ENCODE data around the gene ZBTB5.

Gene ZBTB5

GRCh38 chr9:37442556-37442955, 22.7 kb downstream of the ZBTB5 start:
- no peak overlapping the region for H3K4me3 ChIP-seq (ENCODE audit: low read depth in 1 of 2, low read length in 2 of 2)
- H3K9ac ChIP-seq (ENCODE audit: low read depth, low read length), result no peak overlapping the region
- no peaks in the 10 kb centered on the region for H3K4me1 ChIP-seq (ENCODE audit: insufficient read depth, low read length)
- no peak overlapping the region for H2AFZ ChIP-seq (ENCODE audit: low read depth, low read length)
- no peaks in the 10 kb centered on the region for H3K9me3 ChIP-seq (ENCODE audit: insufficient read depth, low read length, severe bottlenecking)
- no peak for ATAC-seq (ENCODE audit: insufficient read depth, low read depth)
- peaks cover 20% of the 10 kb centered on the region for H4K20me1 ChIP-seq (ENCODE audit: insufficient read depth, low read length)
- H3K36me3 ChIP-seq (ENCODE audit: insufficient read depth, low read length), result peaks cover 53% of the 10 kb centered on the region
- no peaks in the 10 kb centered on the region for H3K27me3 ChIP-seq (ENCODE audit: insufficient read depth, low read length, poor library complexity)
- DNase-seq, result no peak
- H3K27ac ChIP-seq (ENCODE audit: low read length), result no peak overlapping the region
- peaks cover 46% of the 10 kb centered on the region for H3K79me2 ChIP-seq (ENCODE audit: insufficient read depth, low read length)
- TF ChIP-seq EZH2 (IDR thresholded peaks at IDR 0.05; ENCODE audit: borderline replicate concordance, low read depth, low read length, severe bottlenecking) (no peak), CTCF (IDR thresholded peaks at IDR 0.05; ENCODE audit: borderline replicate concordance, extremely low read depth, low read length, poor library complexity, severe bottlenecking) (no peak)
- H3K4me2 ChIP-seq (ENCODE audit: insufficient read depth, low read length), result no peak overlapping the region

GRCh38 chr9:37441776-37442370, 23.4 kb downstream of the ZBTB5 start:
- Histone ChIP-seq H3K36me3 (ENCODE audit: insufficient read depth, low read length) (peaks cover 60% of the 10 kb centered on the region), H4K20me1 (ENCODE audit: insufficient read depth, low read length) (peaks cover 20% of the 10 kb centered on the region), H3K4me2 (ENCODE audit: insufficient read depth, low read length) (no peak overlapping the region), H3K4me3 (ENCODE audit: low read depth in 1 of 2, low read length in 2 of 2) (no peak overlapping the region), H3K27me3 (ENCODE audit: insufficient read depth, low read length, poor library complexity) (no peaks in the 10 kb centered on the region), H3K9me3 (ENCODE audit: insufficient read depth, low read length, severe bottlenecking) (no peaks in the 10 kb centered on the region), H2AFZ (ENCODE audit: low read depth, low read length) (no peak overlapping the region), H3K79me2 (ENCODE audit: insufficient read depth, low read length) (peaks cover 40% of the 10 kb centered on the region), H3K9ac (ENCODE audit: low read depth, low read length) (no peak overlapping the region), H3K4me1 (ENCODE audit: insufficient read depth, low read length) (no peaks in the 10 kb centered on the region), H3K27ac (ENCODE audit: low read length) (no peak overlapping the region)
- DNase-seq, result no peak
- no peak for TF ChIP-seq CTCF (IDR thresholded peaks at IDR 0.05; ENCODE audit: borderline replicate concordance, extremely low read depth, low read length, poor library complexity, severe bottlenecking)
- no peak for TF ChIP-seq EZH2 (IDR thresholded peaks at IDR 0.05; ENCODE audit: borderline replicate concordance, low read depth, low read length, severe bottlenecking)
- no peak for ATAC-seq (ENCODE audit: insufficient read depth, low read depth)

- DNase-seq (no peak), ATAC-seq (ENCODE audit: insufficient read depth, low read depth) (no peak)
- TF ChIP-seq EZH2 (IDR thresholded peaks at IDR 0.05; ENCODE audit: borderline replicate concordance, low read depth, low read length, severe bottlenecking) (no peak), CTCF (IDR thresholded peaks at IDR 0.05; ENCODE audit: borderline replicate concordance, extremely low read depth, low read length, poor library complexity, severe bottlenecking) (no peak)
- Histone ChIP-seq H3K9me3 (ENCODE audit: insufficient read depth, low read length, severe bottlenecking) (no peaks in the 10 kb centered on the region), H3K27me3 (ENCODE audit: insufficient read depth, low read length, poor library complexity) (no peaks in the 10 kb centered on the region), H3K4me3 (ENCODE audit: low read depth in 1 of 2, low read length in 2 of 2) (no peak overlapping the region), H3K4me2 (ENCODE audit: insufficient read depth, low read length) (no peak overlapping the region), H3K9ac (ENCODE audit: low read depth, low read length) (no peak overlapping the region), H4K20me1 (ENCODE audit: insufficient read depth, low read length) (peaks cover 12% of the 10 kb centered on the region), H2AFZ (ENCODE audit: low read depth, low read length) (no peak overlapping the region), H3K79me2 (ENCODE audit: insufficient read depth, low read length) (peaks cover 17% of the 10 kb centered on the region; the same call in 1 of the 2 replicates), H3K27ac (ENCODE audit: low read length) (no peak overlapping the region), H3K4me1 (ENCODE audit: insufficient read depth, low read length) (no peaks in the 10 kb centered on the region), H3K36me3 (ENCODE audit: insufficient read depth, low read length) (peaks cover 92% of the 10 kb centered on the region)
These were observed 26.9 kb downstream of the ZBTB5 start for GRCh38 chr9:37438359-37438758.

Data from DND-41 (cell line).